Mammary epithelial cell (primary cell): ENCODE results near the gene SPESP1.
"Not testable (repeated sequence)": the region's sequence is repeated elsewhere in the genome, so short reads cannot be mapped to it uniquely, and the experiment has no call there.

ENCODE experiments used
- CTCF ChIP-seq, 2 donors: IDR thresholded peaks in 1 of 2; conservative IDR thresholded peaks in 1 of 2; 2 replicates each; pipeline ENCODE4 v1.5.1; 2011 to 2012; ENCODE audit warnings: inconsistent platforms in 2 of 2, low read length in 2 of 2, mild to moderate bottlenecking in 2 of 2, control low read depth in 1 of 2, low read depth in 1 of 2; ENCODE audit not compliant: insufficient read depth in 1 of 2; ENCODE audit errors: extremely low read depth in 1 of 2
- EZH2 ChIP-seq: IDR thresholded peaks from 2 replicates; pipeline ENCODE4 v1.6.1; 2012; ENCODE audit warnings: low read length, inconsistent platforms, borderline replicate concordance

- TF ChIP-seq CTCF (conservative IDR thresholded peaks at IDR 0.05 in 1 of 2, IDR thresholded peaks at IDR 0.05 in 1 of 2; ENCODE audit: extremely low read depth in 1 of 2, insufficient read depth in 1 of 2, low read depth in 1 of 2, low read length in 2 of 2); EZH2: not testable (repeated sequence)
These were observed 47.1 kb downstream of the SPESP1 start for GRCh38 chr15:68977426-68977825.
